MM.1S (cell line): Measurements from ENCODE around the gene JAG1.

Experiments used
- CTCF ChIP-seq: fragments of 300-600 bp; sonication (generic); IDR thresholded peaks from 2 replicates; pipeline ENCODE4 v1.5.1; 2016; ENCODE audit warnings: antibody characterized with exemption, low read length, mixed read lengths
- EZH2 ChIP-seq: fragments of 300-600 bp; sonication (generic); optimal IDR thresholded peaks from 2 replicates; pipeline ENCODE3; 2017; ENCODE audit warnings: low read depth, mild to moderate bottlenecking, antibody characterized with exemption, low read length, mixed read lengths
- EZH2phosphoT487 ChIP-seq: fragments of 300-600 bp; sonication (generic); IDR thresholded peaks from 2 replicates; pipeline ENCODE4 v1.6.1; 2018; ENCODE audit warnings: antibody characterized with exemption, low read length

- TF ChIP-seq CTCF (no peak), EZH2 (no peak), EZH2phosphoT487 (no peak)
These were observed 21.0 kb downstream of the JAG1 start for GRCh38 chr20:10652660-10653261.
